IMR-90 (cell line): Measurements from ENCODE around the gene KRT6A. TPM values are rescaled to one million over a fixed set of nuclear protein-coding genes. Genes with fewer than 3 reads are reported as not detected.
"Not testable (repeated sequence)": the region's sequence is repeated elsewhere in the genome, so short reads cannot be mapped to it uniquely, and the experiment has no call there.

Experiments
- ATAC-seq: fragments of 200-7000 bp; cut with Tn5 transposase; 2 replicates; pipeline ENCODE4 v1.9.1; 2020; ENCODE audit warnings: low read depth, mild to moderate bottlenecking, moderate library complexity
- BruUV-seq: library from RNA; stranded (reverse); fragments of 400-500 nt; replicated peaks from 2 replicates; lab custom pipeline; 2021; lab: Mats Ljungman, UMichigan
- CTCF ChIA-PET: fragments of 300-600 bp; formaldehyde crosslinking; extraction: SDS; loops from one replicate; lab custom pipeline; 2021; ENCODE audit warnings: antibody characterized with exemption; lab: Yijun Ruan, JAX
- POLR2A ChIA-PET: fragments of 300-600 bp; sonication (Branson Sonifier 250); formaldehyde crosslinking; loops from one replicate; lab custom pipeline; 2022; ENCODE audit warnings: antibody characterized with exemption; ENCODE audit not compliant: unreplicated experiment; lab: Charles Lee
- DNase-seq: peaks from one replicate; pipeline ENCODE4 v3.0.0; 2013
- H2AFZ ChIP-seq: replicated peaks from 2 replicates; pipeline ENCODE3; 2013; ENCODE audit warnings: low read length, mild to moderate bottlenecking; ENCODE audit not compliant: poor library complexity
- H2AK5ac ChIP-seq: 2 replicates; pipeline ENCODE4 v1.6.1; 2013; ENCODE audit warnings: low read depth, low read length, inconsistent platforms
- H2AK9ac ChIP-seq: replicated peaks from 2 replicates; pipeline ENCODE3; 2013; ENCODE audit warnings: mild to moderate bottlenecking, low read depth, low read length, moderate library complexity; ENCODE audit not compliant: poor library complexity
- H2BK120ac ChIP-seq: 2 replicates; pipeline ENCODE4 v1.6.1; 2013; ENCODE audit warnings: low read depth, low read length, inconsistent platforms
- H2BK15ac ChIP-seq: 3 replicates; pipeline ENCODE4 v1.6.1; 2013; ENCODE audit warnings: low read depth, low read length, inconsistent platforms
- H2BK20ac ChIP-seq: 2 replicates; pipeline ENCODE4 v1.6.1; 2013; ENCODE audit warnings: low read depth, mild to moderate bottlenecking, inconsistent platforms, low read length, moderate library complexity
- H2BK5ac ChIP-seq: 2 replicates; pipeline ENCODE4 v1.6.1; 2013; ENCODE audit warnings: mild to moderate bottlenecking, low read depth, low read length, inconsistent platforms; ENCODE audit not compliant: poor library complexity, severe bottlenecking
- H3K14ac ChIP-seq: replicated peaks from 2 replicates; pipeline ENCODE4 v1.6.1; 2013; ENCODE audit warnings: low read depth, low read length, inconsistent platforms
- H3K18ac ChIP-seq: 2 replicates; pipeline ENCODE4 v1.6.1; 2013; ENCODE audit warnings: low read depth, low read length, control low read depth
- H3K23ac ChIP-seq: 2 replicates; pipeline ENCODE4 v1.6.1; 2013; ENCODE audit warnings: low read depth, low read length, inconsistent platforms
- H3K27ac ChIP-seq: 2 replicates; pipeline ENCODE4 v1.5.1; 2013; ENCODE audit warnings: mild to moderate bottlenecking, control low read depth, low read length; ENCODE audit not compliant: insufficient read depth
- H3K27me3 ChIP-seq: 2 replicates; pipeline ENCODE4 v1.6.1; 2013; ENCODE audit warnings: low read length; ENCODE audit not compliant: control insufficient read depth, insufficient read depth
- H3K36me3 ChIP-seq: 2 replicates; pipeline ENCODE4 v1.6.1; 2013; ENCODE audit warnings: low read length, mixed read lengths; ENCODE audit not compliant: control insufficient read depth, insufficient read depth
- H3K4ac ChIP-seq: 2 replicates; pipeline ENCODE4 v1.6.1; 2013; ENCODE audit warnings: low read depth, low read length, inconsistent platforms
- H3K4me1 ChIP-seq: 2 replicates; pipeline ENCODE4 v1.6.1; 2013; ENCODE audit warnings: low read length, mixed read lengths; ENCODE audit not compliant: control insufficient read depth, insufficient read depth
- H3K4me2 ChIP-seq: 2 replicates; pipeline ENCODE4 v1.6.1; 2013; ENCODE audit warnings: low read depth, mild to moderate bottlenecking, control low read depth, low read length, moderate library complexity
- H3K4me3 ChIP-seq: 2 replicates; pipeline ENCODE4 v1.5.1; 2013; ENCODE audit warnings: low read depth, mild to moderate bottlenecking, control low read depth, low read length, moderate library complexity; ENCODE audit not compliant: insufficient read depth
- H3K56ac ChIP-seq: 2 replicates; pipeline ENCODE4 v1.6.1; 2013; ENCODE audit warnings: low read length, inconsistent platforms; ENCODE audit not compliant: insufficient read depth; ENCODE audit errors: extremely low read depth
- H3K79me1 ChIP-seq, 2 experiments: 2 replicates each; pipeline ENCODE4 v1.6.1; 2013; ENCODE audit warnings: low read length in 2 of 2, inconsistent platforms in 1 of 2, low read depth in 1 of 2
- H3K9ac ChIP-seq: 2 replicates; pipeline ENCODE4 v1.6.1; 2013; ENCODE audit warnings: low read depth, low read length, control low read depth
- H3K9me1 ChIP-seq: 2 replicates; pipeline ENCODE4 v1.6.1; 2013; ENCODE audit warnings: low read length, inconsistent platforms; ENCODE audit not compliant: insufficient read depth
- H3K9me3 ChIP-seq: 2 replicates; pipeline ENCODE4 v1.6.1; 2013; ENCODE audit warnings: low read length; ENCODE audit not compliant: control insufficient read depth, insufficient read depth
- H4K20me1 ChIP-seq: 2 replicates; pipeline ENCODE4 v1.6.1; 2013; ENCODE audit warnings: low read length, inconsistent platforms; ENCODE audit not compliant: insufficient read depth
- H4K5ac ChIP-seq: 2 replicates; pipeline ENCODE4 v1.6.1; 2013; ENCODE audit warnings: mild to moderate bottlenecking, low read depth, low read length, control low read depth
- H4K8ac ChIP-seq, 2 experiments: 2 replicates each; pipeline ENCODE4 v1.6.1; 2013; ENCODE audit warnings: low read depth in 2 of 2, low read length in 2 of 2, control low read depth in 1 of 2, inconsistent platforms in 1 of 2
- H4K91ac ChIP-seq: 2 replicates; pipeline ENCODE4 v1.6.1; 2013; ENCODE audit warnings: low read depth, low read length, inconsistent platforms; ENCODE audit not compliant: insufficient read depth
- WGBS, 2 experiments: methylation state at CpG; one replicate each; pipeline versions ENCODE4 v1.1.5 to v1.1.7; 2013; ENCODE audit warnings: missing lambda C conversion rate in 2 of 2; ENCODE audit not compliant: insufficient read length in 1 of 2; ENCODE audit errors: extremely low coverage in 2 of 2; 5-methylcytosine and 5-hydroxymethylcytosine counted together
- dilution Hi-C: fragments of 300-500 bp; cut with HindIII; formaldehyde crosslinking; loops from one replicate; pipeline ENCODE4 v1.14.3; 2018; ENCODE audit warnings: low sequenced_read_pairs; ENCODE audit not compliant: unreplicated experiment
- in situ Hi-C: fragments of 300-500 bp; cut with MboI; formaldehyde crosslinking; loops from 3 replicates; pipeline ENCODE4 v1.14.3; 2019; ENCODE audit warnings: low sequenced_read_pairs, inconsistent platforms, mixed read lengths
- intact Hi-C: fragments of 100-400 bp; cut with micrococcal nuclease; formaldehyde crosslinking; loops from 2 replicates; pipeline ENCODE4 v1.10.0; 2022
- polyA plus RNA-seq, 3 experiments: library from polyadenylated mRNA; depleted of rRNA; stranded (reverse); fragments of >200 nt; gene quantifications; 2 replicates each; pipeline ENCODE4 v1.2.3, GENCODE V29; 2012; ENCODE audit warnings: low replicate concordance in 1 of 3
- total RNA-seq: library from RNA; depleted of rRNA; stranded (reverse); fragments of >200 nt; gene quantifications from 2 replicates; pipeline ENCODE4 v1.2.3, GENCODE V29; 2012

The KRT6A gene
- total and polyA plus RNA-seq, 2 of the 4 experiments (the other 2 are of a cell fraction) = not detected

DNA sequence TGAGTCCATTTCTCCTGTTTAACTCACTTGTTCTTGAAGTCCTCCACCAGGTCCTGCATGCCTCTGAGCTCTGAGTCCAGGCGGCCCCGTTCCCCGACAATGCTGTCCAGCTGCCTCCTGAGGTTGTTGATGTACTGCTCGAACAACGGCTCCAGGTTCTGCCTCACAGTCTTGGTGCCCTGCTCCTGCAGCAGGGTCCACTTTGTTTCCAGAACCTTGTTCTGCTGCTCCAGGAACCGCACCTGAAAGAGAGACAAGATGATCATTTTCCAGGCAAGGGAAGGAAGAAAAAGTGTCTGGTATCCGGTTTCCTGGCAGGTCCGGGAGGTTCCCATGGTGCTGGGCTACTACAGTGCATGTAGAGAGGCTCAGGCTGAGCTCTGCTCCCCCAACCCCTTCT, 1.6 kb downstream of the KRT6A start:
- H3K4ac ChIP-seq, H3K4me3 ChIP-seq, POLR2A ChIA-PET, H3K36me3 ChIP-seq, H2BK120ac ChIP-seq, H2BK20ac ChIP-seq, H3K79me1 ChIP-seq, dilution Hi-C loops, BruUV-seq, H3K18ac ChIP-seq, H3K27ac ChIP-seq, CTCF ChIA-PET, ATAC-seq, H2BK5ac ChIP-seq, H2AK5ac ChIP-seq, H3K27me3 ChIP-seq, H3K9ac ChIP-seq, H2BK15ac ChIP-seq, intact Hi-C loops, H4K5ac ChIP-seq, H4K20me1 ChIP-seq, DNase-seq, H2AK9ac ChIP-seq, H3K23ac ChIP-seq, in situ Hi-C loops, H3K4me1 ChIP-seq, H4K8ac ChIP-seq, H3K56ac ChIP-seq, H3K14ac ChIP-seq, H3K9me1 ChIP-seq, H2AFZ ChIP-seq, H3K9me3 ChIP-seq, H4K91ac ChIP-seq, H3K4me2 ChIP-seq: not testable (repeated sequence)
- 60% methylated on average over 2 of the region's 8 CpGs; no CpG with 5 or more reads in 1 of the 2 experiments for WGBS, 2 experiments
